HG03060 (cell line): ENCODE results near the gene KIF13A.
"Not testable (repeated sequence)": the region's sequence is repeated elsewhere in the genome, so short reads cannot be mapped to it uniquely, and the experiment has no call there.

Experiments
- ATAC-seq: cut with Tn5 transposase; IDR thresholded peaks from one replicate; pipeline ENCODE4 v1.9.1; 2021; ENCODE audit warnings: low read depth, moderate number of reproducible peaks; ENCODE audit not compliant: unreplicated experiment

The KIF13A gene

GRCh38 chr6:17740559-17741220, 246.7 kb downstream of the KIF13A start:
- no peak for ATAC-seq

- no peak for ATAC-seq
Observed at GRCh38 chr6:17737704-17738252, 249.7 kb downstream of the KIF13A start.

DNA sequence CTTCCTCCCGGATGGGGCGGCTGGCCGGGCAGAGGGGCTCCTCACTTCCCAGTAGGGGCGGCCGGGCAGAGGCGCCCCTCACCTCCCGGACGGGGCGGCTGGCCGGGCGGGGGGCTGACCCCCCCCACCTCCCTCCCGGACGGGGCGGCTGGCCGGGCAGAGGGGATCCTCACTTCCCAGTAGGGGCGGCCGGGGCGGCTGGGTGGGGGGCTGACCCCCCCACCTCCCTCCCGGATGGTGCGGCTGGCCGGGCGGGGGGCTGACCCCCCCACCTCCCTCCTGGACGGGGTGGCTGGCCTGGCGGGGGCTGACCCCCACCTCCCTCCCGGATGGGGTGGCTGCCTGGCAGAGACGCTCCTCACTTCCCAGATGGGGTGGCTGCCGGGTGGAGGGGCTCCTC, 252.1 kb downstream of the KIF13A start:
- not testable (repeated sequence) for ATAC-seq

DNA sequence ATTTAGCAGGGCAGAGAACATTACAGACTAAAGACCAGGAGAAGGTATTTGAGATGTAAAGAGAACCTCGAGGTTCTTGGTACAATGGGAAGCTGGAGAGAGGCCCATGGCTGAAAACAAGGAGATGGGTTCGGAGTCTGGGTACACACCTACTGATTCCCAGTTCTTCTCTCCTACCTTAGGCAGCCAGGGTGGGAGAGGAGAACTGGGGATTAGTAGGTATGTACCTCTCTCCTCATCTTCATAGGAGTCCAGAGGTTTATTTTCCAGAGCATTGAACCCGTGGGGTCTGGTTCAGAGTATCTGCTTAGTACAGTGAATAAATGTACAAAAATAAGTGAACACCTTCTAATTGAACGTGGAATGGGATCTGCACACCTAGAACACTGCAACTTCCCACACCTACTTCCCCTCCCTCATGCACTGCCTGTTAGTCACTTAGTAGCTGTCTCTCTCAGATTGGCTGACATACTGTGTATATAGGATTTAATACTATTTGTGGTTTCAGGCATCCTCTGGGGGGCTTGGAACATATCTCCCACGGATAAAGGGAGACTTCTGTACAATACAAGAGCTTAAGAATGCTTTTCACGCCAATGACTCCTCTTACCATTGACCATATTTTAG, 257.2 kb downstream of the KIF13A start:
- ATAC-seq, result no peak

- ATAC-seq, result no peak
Observed at GRCh38 chr6:17729223-17730077, 258.0 kb downstream of the KIF13A start.

DNA sequence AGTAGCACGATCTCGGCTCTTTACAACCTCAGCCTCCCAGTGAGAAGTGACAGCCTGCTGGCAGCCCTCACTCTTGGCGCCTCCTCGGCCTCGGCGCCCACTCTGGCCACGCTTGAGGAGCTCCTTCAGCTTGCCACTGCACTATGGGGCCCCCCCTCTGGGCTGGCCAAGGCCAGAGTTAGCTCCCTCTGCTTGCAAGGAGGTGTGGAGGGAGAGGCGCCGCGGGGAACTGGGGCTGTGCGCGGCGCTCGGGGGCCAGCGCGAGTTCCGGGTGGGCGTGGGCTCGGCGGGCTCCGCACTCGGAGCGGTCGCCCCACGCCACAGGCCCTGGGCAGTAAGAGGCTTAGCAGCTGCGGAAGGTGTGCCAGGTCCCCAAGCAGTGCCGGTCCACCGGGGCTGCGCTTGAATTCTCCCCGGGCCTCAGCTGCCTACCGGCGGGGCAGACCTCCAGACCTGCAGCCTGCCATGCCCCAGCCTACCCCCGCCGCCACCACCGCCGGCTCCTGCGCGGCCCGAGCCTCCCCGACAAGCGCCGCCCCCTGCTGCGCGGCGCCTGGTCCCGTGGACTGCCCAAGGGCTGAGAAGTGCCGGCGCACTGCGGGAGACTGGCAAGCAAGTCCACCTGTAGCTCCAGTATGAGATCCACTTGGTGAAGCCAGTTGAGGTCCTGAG, 258.7 kb downstream of the KIF13A start:
- ATAC-seq, result no peak

- no peak for ATAC-seq
Observed at GRCh38 chr6:17725083-17725482, 262.4 kb downstream of the KIF13A start.

- ATAC-seq, result no peak
Observed at GRCh38 chr6:17724341-17724740, 263.1 kb downstream of the KIF13A start.

GRCh38 chr6:17721671-17722070, 265.8 kb downstream of the KIF13A start:
- no peak for ATAC-seq

- ATAC-seq, result no peak
Observed at GRCh38 chr6:17719323-17720041, 268.0 kb downstream of the KIF13A start.

- no peak for ATAC-seq
Observed at GRCh38 chr6:17716221-17716620, 271.2 kb downstream of the KIF13A start.

DNA sequence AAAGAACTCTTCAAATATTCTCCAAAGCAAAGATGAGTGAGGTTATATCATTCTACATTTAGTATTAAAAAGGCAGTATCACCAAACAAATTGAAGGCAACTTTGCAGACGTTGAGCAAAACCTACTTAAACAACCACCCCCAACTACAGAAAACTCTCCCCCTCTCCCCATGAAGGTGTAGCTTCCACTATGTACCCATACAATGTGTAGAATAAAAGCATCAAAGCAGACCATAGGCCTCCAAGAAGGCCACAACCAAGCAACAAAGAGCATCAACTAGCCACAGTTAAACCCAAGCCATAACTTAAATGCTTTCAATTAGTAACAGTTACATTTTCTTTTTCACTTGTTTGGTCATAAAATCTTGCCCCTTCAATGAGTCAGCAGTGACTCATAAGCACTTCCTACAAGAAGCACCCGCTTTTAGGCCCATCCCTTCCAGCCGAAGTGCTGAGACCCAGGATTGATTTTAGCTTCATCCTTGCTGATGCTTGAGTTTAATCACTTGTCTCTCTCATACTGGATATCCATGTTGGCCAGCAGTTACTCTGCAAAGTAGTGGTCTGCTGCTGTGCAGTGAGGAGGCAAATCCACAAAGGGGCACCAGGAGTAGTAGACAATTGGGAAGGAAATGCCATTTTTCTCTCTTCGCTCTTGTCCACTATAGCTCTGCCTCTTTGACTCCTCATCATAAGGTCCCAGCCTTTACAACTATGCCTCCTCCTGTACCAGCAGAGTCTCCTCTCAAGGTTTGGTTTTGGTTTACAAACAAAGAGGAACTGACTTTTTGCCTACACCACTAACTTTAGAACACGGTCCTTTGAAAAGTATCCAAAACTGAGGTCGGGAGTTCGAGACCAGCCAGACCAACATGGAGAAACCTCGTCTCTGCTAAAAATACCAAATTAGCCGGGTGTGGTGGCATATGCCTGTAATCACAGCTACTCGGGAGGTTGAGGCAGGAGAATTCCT, 272.3 kb downstream of the KIF13A start:
- ATAC-seq, result peak; percentile 89

DNA sequence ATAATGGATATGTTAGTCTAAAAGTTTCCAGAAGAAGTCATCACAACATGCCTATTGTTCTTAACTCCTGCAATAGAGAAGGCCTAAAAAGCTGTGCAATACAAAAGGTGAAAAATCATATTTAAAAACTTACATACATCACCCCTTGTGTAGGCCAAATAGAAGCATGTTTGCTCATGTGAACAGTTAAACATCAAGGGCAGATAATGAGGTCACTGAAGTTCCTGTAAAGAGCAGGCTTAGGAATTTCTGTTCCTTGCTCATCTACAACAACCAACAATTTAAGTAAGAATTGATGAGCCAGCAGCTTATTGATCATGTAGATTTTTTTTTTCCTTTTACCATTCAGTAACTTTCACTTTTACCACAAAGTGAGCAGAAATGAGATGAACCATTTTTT, 273.3 kb downstream of the KIF13A start:
- ATAC-seq, result no peak

- ATAC-seq, result no peak
Observed at GRCh38 chr6:17712576-17712975, 274.9 kb downstream of the KIF13A start.

- ATAC-seq, result no peak
Observed at GRCh38 chr6:17710331-17710730, 277.1 kb downstream of the KIF13A start.

- no peak for ATAC-seq
Observed at GRCh38 chr6:17709476-17709875, 278.0 kb downstream of the KIF13A start.
